Retinal pigment epithelial cell (primary cell): ENCODE data around the gene RDH5.

Experiments used
- DNase-seq: peaks from one replicate; pipeline ENCODE4 v3.0.0-alpha.2; 2010; ENCODE audit warnings: low read depth
- H3K4me3 ChIP-seq: 2 replicates; pipeline ENCODE4 v1.5.1; 2011; ENCODE audit warnings: mild to moderate bottlenecking, low read length, control low read depth, moderate library complexity
- TF ChIP-seq, protein P1 (sequence below): conservative IDR thresholded peaks from 2 replicates; pipeline ENCODE4 v1.5.1; 2011; ENCODE audit warnings: low read depth, low read length, control low read depth, inconsistent platforms

Gene RDH5

DNA sequence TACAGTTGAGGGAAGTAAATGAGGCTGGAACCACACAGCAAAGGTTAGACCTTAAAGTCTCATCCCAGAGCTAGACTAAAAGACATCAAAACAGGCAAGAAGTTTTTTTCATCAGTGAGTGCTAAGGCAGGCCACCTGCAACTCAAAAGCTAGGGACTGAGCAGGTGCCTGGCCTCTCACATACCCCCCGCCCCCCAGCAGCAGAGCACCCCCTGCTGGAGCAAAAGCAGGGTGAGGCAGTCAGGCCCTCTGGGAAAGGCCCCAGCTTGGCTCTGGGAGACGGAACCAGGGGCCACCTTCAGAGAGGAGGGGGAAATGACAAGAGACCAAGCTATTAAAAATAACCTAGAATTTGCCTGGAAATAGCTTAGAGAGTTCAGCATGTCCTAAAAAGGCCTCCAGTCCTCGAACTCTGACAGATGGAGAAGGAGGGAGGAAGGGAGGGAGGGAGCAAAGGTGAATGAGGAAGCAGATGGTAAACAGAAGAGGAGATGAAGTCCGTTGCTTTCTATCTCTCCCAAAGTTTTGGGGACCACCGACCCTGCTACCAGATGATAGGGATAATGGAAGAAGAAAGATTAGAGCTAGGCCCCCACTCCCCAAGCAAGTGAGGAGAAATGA, 14.3 kb upstream of the RDH5 start:
- TF ChIP-seq, protein P1, sequence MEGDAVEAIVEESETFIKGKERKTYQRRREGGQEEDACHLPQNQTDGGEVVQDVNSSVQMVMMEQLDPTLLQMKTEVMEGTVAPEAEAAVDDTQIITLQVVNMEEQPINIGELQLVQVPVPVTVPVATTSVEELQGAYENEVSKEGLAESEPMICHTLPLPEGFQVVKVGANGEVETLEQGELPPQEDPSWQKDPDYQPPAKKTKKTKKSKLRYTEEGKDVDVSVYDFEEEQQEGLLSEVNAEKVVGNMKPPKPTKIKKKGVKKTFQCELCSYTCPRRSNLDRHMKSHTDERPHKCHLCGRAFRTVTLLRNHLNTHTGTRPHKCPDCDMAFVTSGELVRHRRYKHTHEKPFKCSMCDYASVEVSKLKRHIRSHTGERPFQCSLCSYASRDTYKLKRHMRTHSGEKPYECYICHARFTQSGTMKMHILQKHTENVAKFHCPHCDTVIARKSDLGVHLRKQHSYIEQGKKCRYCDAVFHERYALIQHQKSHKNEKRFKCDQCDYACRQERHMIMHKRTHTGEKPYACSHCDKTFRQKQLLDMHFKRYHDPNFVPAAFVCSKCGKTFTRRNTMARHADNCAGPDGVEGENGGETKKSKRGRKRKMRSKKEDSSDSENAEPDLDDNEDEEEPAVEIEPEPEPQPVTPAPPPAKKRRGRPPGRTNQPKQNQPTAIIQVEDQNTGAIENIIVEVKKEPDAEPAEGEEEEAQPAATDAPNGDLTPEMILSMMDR = peak; percentile 68
- no peak for DNase-seq
- peak overlapping the region; percentile 73 for H3K4me3 ChIP-seq

DNA sequence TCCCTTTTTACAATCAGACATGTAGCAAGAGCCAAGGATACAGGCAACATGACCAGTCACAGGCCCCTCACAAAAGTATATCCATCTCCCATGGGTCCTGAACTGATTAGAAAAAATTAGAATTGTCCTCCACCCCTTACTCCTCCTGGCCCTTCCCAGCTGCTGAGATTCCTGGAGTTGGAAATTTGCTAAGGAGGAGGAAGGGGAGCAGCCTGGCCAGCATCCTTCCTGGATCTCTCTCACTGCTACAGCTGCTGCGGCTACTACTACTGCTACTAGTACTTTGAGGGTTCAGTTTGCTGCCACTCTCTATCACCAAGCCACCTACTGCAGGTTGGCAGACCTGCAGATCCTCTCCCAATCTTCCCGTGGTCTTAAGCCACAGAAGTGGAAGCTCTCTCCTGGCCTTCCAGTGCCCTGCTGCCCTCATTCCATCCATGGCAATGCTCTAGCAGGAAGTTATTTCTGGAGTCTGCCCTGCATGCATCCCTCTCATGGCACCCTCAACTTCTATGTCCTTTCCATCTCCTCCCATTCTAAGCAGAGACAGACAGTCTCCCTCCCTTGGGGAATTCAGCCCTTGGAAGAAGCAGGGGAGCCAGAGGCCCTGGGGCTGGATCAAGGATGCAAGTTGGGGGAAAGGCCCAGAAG, 13.5 kb upstream of the RDH5 start:
- no peak for DNase-seq
- TF ChIP-seq, protein P1 = no peak
- H3K4me3 ChIP-seq = peak overlapping the region; percentile 73

DNA sequence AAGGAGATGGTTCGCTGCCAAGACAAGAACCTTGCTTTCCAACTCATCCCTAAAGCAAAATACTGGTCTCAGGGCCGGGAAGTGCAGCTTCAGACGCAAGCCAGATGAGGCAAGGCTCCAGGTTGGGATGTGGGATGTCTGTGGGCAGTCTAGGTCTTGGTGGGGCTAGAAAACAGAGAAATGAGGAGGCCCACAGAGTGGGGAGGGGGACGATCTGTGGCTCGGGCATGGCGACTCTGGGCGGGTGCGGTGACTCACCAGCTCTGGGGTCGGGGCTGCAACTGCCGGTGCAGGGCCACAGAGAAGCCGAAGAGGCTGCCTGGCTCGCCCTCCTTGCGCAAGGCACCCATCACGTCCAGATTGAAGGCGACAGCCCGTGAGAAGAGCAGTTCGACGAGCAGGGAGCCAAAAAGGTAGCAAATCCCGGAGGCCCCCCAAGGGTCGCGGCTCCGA, 12.9 kb upstream of the RDH5 start:
- DNase-seq = no peak

DNA sequence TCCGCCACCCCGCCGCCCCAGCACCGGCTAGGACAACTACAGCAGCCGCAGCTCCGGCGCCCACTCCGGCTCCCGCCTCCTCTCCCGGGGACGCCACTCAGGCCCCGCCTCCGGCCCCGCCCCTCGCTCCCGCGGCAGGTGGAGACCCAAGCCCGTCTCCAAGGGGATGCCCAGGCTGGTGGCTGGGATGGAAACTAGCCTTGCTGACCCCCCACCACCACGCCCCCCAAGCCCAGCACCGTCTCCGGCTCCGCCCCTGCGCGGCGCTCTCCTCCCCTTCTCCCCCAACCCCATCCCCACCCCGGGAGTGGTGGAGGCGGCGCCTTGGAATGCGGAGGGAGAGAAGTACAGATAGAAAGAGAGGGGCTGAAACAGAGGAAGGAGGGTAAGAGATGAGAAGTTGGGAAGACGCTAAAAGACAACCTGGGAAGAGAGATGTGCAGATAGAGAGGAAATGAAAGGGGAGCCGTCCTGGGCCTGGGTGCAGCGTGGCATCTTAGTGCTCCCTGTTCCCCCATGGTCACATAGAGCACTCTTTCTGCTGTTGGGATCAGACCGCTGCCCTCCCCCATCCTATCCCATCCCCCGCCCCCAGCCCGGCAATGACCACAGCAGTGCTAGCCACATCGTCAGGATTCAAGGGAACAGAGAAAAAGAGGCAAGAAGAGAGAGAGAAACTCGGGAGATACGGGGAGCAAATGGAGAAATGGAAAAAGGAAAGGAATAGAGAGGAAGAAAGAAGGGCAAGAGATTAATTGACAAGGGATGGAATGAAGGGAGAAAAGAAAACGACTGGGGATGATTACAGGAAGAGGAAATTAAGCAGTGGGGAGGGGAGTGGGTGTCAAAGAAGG, 12.1 kb upstream of the RDH5 start, which contains the start of gene ITGA7:
Gene ITGA7 (minus strand): TSS at position 64 of the 854 bp plus-strand sequence. CDS start 222 bp downstream, outside the sequence.
- H3K4me3 ChIP-seq = peak within 1 kb of the TSS; percentile 73
- DNase-seq = no peak
- TF ChIP-seq, protein P1 = no peak

More for the DNA sequence above, 12.9 kb upstream of the RDH5 start:
- TF ChIP-seq, protein P1 = no peak
- H3K4me3 ChIP-seq = peak overlapping the region; percentile 73

DNA sequence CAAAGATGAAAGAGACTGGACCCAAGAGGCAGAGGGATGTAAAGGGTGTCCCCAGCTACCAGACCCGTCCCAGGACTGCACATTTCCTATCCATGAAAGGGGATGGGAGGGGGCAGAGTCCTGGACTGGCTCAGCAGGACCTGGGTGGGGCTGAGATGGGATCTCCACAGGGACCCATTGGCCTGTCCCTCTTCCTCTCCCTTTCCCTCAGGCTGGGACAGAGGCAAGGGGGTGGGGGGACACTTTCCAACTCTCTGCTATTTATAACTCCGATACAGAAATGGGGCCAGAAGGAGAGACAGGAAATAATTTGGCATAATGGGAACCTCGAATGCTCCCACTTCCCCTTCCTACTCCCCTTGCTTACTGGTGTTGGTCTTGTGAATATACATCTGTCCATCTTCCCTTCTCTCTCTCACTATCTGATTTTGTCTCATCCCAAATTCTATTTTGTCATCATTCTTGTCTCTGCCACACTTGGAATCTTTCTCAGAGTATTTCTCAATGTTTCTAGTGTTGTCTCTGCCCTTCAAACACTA, 11.4 kb upstream of the RDH5 start:
- no peak for DNase-seq
- TF ChIP-seq, protein P1 = no peak
- peak overlapping the region; percentile 73 for H3K4me3 ChIP-seq

DNA sequence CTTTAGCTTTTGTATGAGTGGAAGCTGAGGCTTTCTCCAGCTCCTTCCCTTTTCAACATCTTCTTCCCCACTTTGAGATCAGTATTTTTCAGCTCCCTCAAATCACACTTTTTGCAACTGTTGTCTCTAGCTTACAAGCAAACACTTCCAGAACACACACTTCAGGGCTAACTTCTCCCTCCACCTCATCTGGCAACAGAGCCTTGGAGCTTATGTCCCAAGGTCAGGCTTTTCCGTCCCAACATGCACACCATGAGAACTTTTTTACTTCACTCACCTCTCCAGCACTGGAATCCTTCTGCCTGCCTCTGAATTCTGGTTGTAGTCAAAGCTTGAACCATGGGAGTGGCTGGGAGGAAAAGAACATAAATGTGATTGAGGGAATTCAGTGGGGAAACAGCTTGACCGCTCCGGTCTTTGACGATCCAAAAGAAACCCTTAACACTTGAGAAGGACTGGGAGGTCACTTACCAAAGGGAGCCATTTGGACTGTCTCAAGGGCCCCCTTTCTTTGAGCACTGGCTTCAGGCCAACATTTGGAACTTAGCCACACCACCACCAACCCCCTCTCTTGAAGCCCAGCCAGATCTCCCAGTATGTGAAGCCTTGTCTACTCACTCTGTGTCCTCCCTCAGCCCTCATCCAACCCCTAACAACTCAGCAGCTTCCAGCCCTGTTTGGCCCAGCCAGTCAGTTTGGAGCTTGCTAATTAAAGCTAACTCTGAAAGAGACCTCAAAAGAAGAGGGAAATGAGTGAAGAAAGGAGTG, 8.2 kb upstream of the RDH5 start:
- TF ChIP-seq, protein P1 = no peak
- H3K4me3 ChIP-seq = no peak overlapping the region
- no peak for DNase-seq
